GM12878 (cell line): Measurements from ENCODE around the gene TLL1. TPM values are rescaled to one million over a fixed set of nuclear protein-coding genes. Genes with fewer than 3 reads are reported as not detected.

Experiments
- ATAC-seq: fragments of 200-7000 bp; cut with Tn5 transposase; 3 replicates; pipeline ENCODE4 v1.9.1; 2020; ENCODE audit warnings: mild to moderate bottlenecking, moderate library complexity
- BruUV-seq: library from RNA; stranded (reverse); fragments of 400-500 nt; replicated peaks from 2 replicates; lab custom pipeline; 2021; lab: Mats Ljungman, UMichigan
- CTCF ChIA-PET: fragments of 300-600 bp; sonication (Branson Sonifier 250); formaldehyde crosslinking; extraction: SDS; loops from one replicate; lab custom pipeline; 2021; ENCODE audit warnings: inconsistent platforms; lab: Yijun Ruan, JAX
- POLR2A ChIA-PET: fragments of 350-600 bp; formaldehyde crosslinking; extraction: SDS; loops from one replicate; lab custom pipeline; 2021; ENCODE audit warnings: inconsistent platforms; lab: Charles Lee
- RAD21 ChIA-PET: fragments of 300-600 bp; sonication (Branson Sonifier 250); formaldehyde crosslinking; loops from one replicate; lab custom pipeline; 2023; ENCODE audit warnings: antibody characterized with exemption; ENCODE audit not compliant: unreplicated experiment; lab: Charles Lee
- SMC1A ChIA-PET: fragments of 300-600 bp; sonication (Branson Sonifier 250); formaldehyde crosslinking; loops from one replicate; lab custom pipeline; 2023; ENCODE audit not compliant: unreplicated experiment, uncharacterized antibody; lab: Charles Lee
- DNase-seq: peaks from one replicate; pipeline ENCODE4 v3.0.0-alpha.2; 2011; ENCODE audit warnings: low read depth, low spot score
- FAIRE-seq: peaks from 3 replicates; lab custom pipeline; 2011; peaks lifted over from hg19 to GRCh38; lab: Jason Lieb, UNC
- H2AFZ ChIP-seq: 2 replicates; pipeline ENCODE4 v1.6.0; 2011; ENCODE audit warnings: low read depth, low read length, control low read depth; ENCODE audit not compliant: control insufficient read depth
- H3K27ac ChIP-seq: 2 replicates; pipeline ENCODE4 v1.5.1; 2011; ENCODE audit warnings: control low read depth; ENCODE audit not compliant: control insufficient read depth, insufficient read depth
- H3K27me3 ChIP-seq, 2 experiments: replicated peaks in 1 of 2; 2 replicates each; pipeline versions ENCODE4 v1.6.0 to v1.6.1; 2011; ENCODE audit warnings: low read length in 1 of 2; ENCODE audit not compliant: control insufficient read depth in 2 of 2, insufficient read depth in 2 of 2
- H3K36me3 ChIP-seq, 2 experiments: 2 replicates each; pipeline ENCODE4 v1.5.1; 2011; ENCODE audit warnings: low read length in 1 of 2; ENCODE audit not compliant: control insufficient read depth in 2 of 2, insufficient read depth in 2 of 2
- H3K4me1 ChIP-seq: 2 replicates; pipeline ENCODE4 v1.6.1; 2011; ENCODE audit warnings: mild to moderate bottlenecking, low read length, moderate library complexity, mixed read lengths; ENCODE audit not compliant: control insufficient read depth, insufficient read depth
- H3K4me2 ChIP-seq: 2 replicates; pipeline ENCODE4 v1.6.0; 2011; ENCODE audit warnings: control low read depth; ENCODE audit not compliant: control insufficient read depth, insufficient read depth
- H3K4me3 ChIP-seq: fragments of 200-600 bp; sonication (generic); 2 replicates; pipeline ENCODE4 v1.5.1; 2016
- H3K79me2 ChIP-seq: 2 replicates; pipeline ENCODE4 v1.6.0; 2011; ENCODE audit warnings: low read length; ENCODE audit not compliant: control insufficient read depth, insufficient read depth
- H3K9ac ChIP-seq: 2 replicates; pipeline ENCODE4 v1.8.0; 2011; ENCODE audit warnings: low read length, control low read depth, mixed read lengths; ENCODE audit not compliant: control insufficient read depth, insufficient read depth
- H3K9me3 ChIP-seq: replicated peaks from 3 replicates; pipeline ENCODE4 v1.5.1; 2011; ENCODE audit warnings: mild to moderate bottlenecking, low read length; ENCODE audit not compliant: control insufficient read depth, insufficient read depth
- H4K20me1 ChIP-seq: 2 replicates; pipeline ENCODE4 v1.6.0; 2011; ENCODE audit not compliant: control insufficient read depth, insufficient read depth
- ESRRA ChIP-seq: IDR thresholded peaks from 2 replicates; pipeline ENCODE4 v1.6.1; 2012; ENCODE audit warnings: mild to moderate bottlenecking, low read length, improper control_type of control experiment
- ETV6 ChIP-seq, 2 experiments: fragments of 450-650 bp in 1 of 2; IDR thresholded peaks in 1 of 2; conservative IDR thresholded peaks in 1 of 2; 2 replicates each; pipeline ENCODE4 v1.6.1; 2014; ENCODE audit warnings: antibody characterized with exemption in 1 of 2, borderline replicate concordance in 1 of 2, low read depth in 1 of 2, mild to moderate bottlenecking in 1 of 2, moderate library complexity in 1 of 2
- GATAD2B ChIP-seq: fragments of 450-650 bp; conservative IDR thresholded peaks from 2 replicates; pipeline ENCODE4 v1.6.1; 2017; ENCODE audit warnings: low read depth, mild to moderate bottlenecking, moderate library complexity
- HDAC6 ChIP-seq: fragments of 200-600 bp; sonication (generic); IDR thresholded peaks from one replicate; pipeline ENCODE4 v1.8.0; 2017; ENCODE audit warnings: antibody characterized with exemption; ENCODE audit not compliant: unreplicated experiment
- MTA3 ChIP-seq: IDR thresholded peaks from 2 replicates; pipeline ENCODE4 v1.6.1; 2012; ENCODE audit warnings: low read length, inconsistent platforms, borderline replicate concordance
- POLR2A ChIP-seq: IDR thresholded peaks from 2 replicates; pipeline ENCODE4 v1.6.1; 2011; ENCODE audit warnings: low read depth, mild to moderate bottlenecking, low read length
- POU2F2 ChIP-seq: IDR thresholded peaks from 3 replicates; pipeline ENCODE4 v1.6.1; 2011; ENCODE audit warnings: low read depth, mild to moderate bottlenecking, low read length, borderline replicate concordance
- WGBS: methylation state at CpG from one replicate; pipeline ENCODE4 v1.1.6; 2016; ENCODE audit warnings: low lambda C conversion rate; ENCODE audit not compliant: insufficient replicate concordance, insufficient coverage; ENCODE audit errors: missing lambda C conversion rate; 5-methylcytosine and 5-hydroxymethylcytosine counted together
- in situ Hi-C: fragments of 300-500 bp; cut with MboI; formaldehyde crosslinking; loops from 9 replicates; pipeline ENCODE4 v1.14.3; 2018; ENCODE audit warnings: mixed read lengths
- intact Hi-C: fragments of 100-400 bp; cut with micrococcal nuclease; formaldehyde crosslinking; loops from one replicate; pipeline ENCODE4 v1.14.2; 2022; ENCODE audit not compliant: unreplicated experiment
- polyA plus RNA-seq, 11 experiments: library from polyadenylated mRNA; depleted of rRNA in 4 of 11; unstranded in 6 of 11; stranded (reverse) in 5 of 11; fragments of >200 nt; fragmentation: Nextera tagmentation in 4 of 11; fragmentation: Illumina TruSeq in 1 of 11; extraction: Ambion mirVana in 4 of 11; extraction: Trizol in 1 of 11; gene quantifications; 1 replicate in 1 of 11; 2 replicates in 10 of 11; pipeline versions ENCODE4 v1.2.1 to v1.2.3, GENCODE V29; 2011 to 2016; ENCODE audit warnings: inconsistent platforms in 2 of 11, missing spikeins in 2 of 11, low read depth in 1 of 11
- total RNA-seq, 4 experiments: library from RNA; depleted of rRNA in 3 of 4; stranded (reverse); fragments of >200 nt in 3 of 4; fragmentation: Illumina TruSeq in 1 of 4; extraction: Trizol in 1 of 4; gene quantifications; 2 replicates each; pipeline versions ENCODE4 v1.2.1 to v1.2.3, GENCODE V29; 2013 to 2021

TLL1 gene
- total and polyA plus RNA-seq, 10 of the 15 experiments (the other 5 are each of a cell fraction or from before 2014, with no cell fraction given), result 0.02 to 0.31 (median 0.05) TPM; not detected in 2

GRCh38 chr4:166134285-166134684 lies 261.2 kb downstream of the TLL1 start:
- H2AFZ ChIP-seq, result no peak overlapping the region
- ChIA-PET SMC1A (no interaction called here), CTCF (no interaction called here), RAD21 (no interaction called here), POLR2A (no interaction called here)
- H4K20me1 ChIP-seq, result no peaks in the 10 kb centered on the region
- WGBS, result 22% methylated on average over 6 of the region's 6 CpGs
- no peak for DNase-seq
- no peak overlapping the region for H3K4me2 ChIP-seq
- TF ChIP-seq ETV6 (conservative IDR thresholded peaks at IDR 0.05 in 1 of 2, IDR thresholded peaks at IDR 0.05 in 1 of 2; ENCODE audit: borderline replicate concordance in 1 of 2, low read depth in 1 of 2) (no peak), ESRRA (no peak), HDAC6 (no peak), POU2F2 (no peak), GATAD2B (no peak)
- intact Hi-C loops, result no loop called here
- no peaks in the 10 kb centered on the region for H3K79me2 ChIP-seq
- no peak for FAIRE-seq
- H3K36me3 ChIP-seq, result no peaks in the 10 kb centered on the region
- H3K4me1 ChIP-seq, result no peaks in the 10 kb centered on the region
- no peak overlapping the region for H3K4me3 ChIP-seq
- no peaks in the 10 kb centered on the region for H3K27me3 ChIP-seq
- no peaks in the 10 kb centered on the region for H3K9me3 ChIP-seq
- in situ Hi-C loops, result no loop called here
- no peak; the same call in 2 of the 3 replicates for ATAC-seq
- H3K9ac ChIP-seq, result no peak overlapping the region
- no peak overlapping the region for H3K27ac ChIP-seq
- BruUV-seq, result no TSS peak

DNA sequence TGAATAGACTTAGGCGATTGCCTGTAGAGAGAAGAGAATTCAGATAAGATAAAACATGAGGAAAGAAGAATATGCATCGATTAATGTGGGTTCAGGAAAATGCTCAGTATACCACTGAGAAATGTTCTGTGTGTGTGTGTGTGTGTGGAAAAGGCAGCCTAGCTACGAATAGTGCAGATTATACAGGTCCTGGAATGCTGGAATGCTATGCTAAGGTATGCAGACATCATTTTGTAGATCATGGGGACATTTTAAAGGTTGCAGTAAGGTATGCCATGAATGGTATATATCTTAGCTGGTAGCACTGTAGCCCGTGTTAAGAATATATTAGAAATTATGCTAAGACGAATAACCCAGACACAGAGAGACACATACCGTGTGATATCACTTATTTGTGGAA lies 267.9 kb downstream of the TLL1 start:
- H3K9me3 ChIP-seq, result no peaks in the 10 kb centered on the region
- no peak overlapping the region for H3K4me2 ChIP-seq
- no peak for ATAC-seq
- FAIRE-seq, result no peak
- no peaks in the 10 kb centered on the region for H3K79me2 ChIP-seq
- BruUV-seq, result no TSS peak
- no peaks in the 10 kb centered on the region for H3K4me1 ChIP-seq
- TF ChIP-seq MTA3, result no peak
- no peak for TF ChIP-seq POLR2A
- TF ChIP-seq, all 136 proteins: peak for 0
- ChIA-PET CTCF (no interaction called here), SMC1A (no interaction called here), POLR2A (no interaction called here), RAD21 (no interaction called here)
- Histone ChIP-seq H3K4me3 (no peak overlapping the region), H3K36me3 (no peaks in the 10 kb centered on the region), H3K27ac (no peak overlapping the region), H3K9ac (no peak overlapping the region), H3K27me3 (no peaks in the 10 kb centered on the region), H4K20me1 (no peaks in the 10 kb centered on the region; the same call in 1 of the 2 replicates), H2AFZ (no peak overlapping the region)
- intact Hi-C loops, result no loop called here
- in situ Hi-C loops, result no loop called here
- no peak for DNase-seq
- 13% methylated on average over 6 of the region's 6 CpGs for WGBS
